Fibroblast of mammary gland (primary cell): ENCODE data around the gene PDE3B.

Experiments
- DNase-seq: peaks from one replicate; pipeline ENCODE4 v3.0.0-alpha.2; 2010; ENCODE audit warnings: low read depth
- H3K4me3 ChIP-seq: 2 replicates; pipeline ENCODE4 v1.5.1; 2011; ENCODE audit warnings: low read depth, mild to moderate bottlenecking, low read length, moderate library complexity; ENCODE audit not compliant: control insufficient read depth
- CTCF ChIP-seq: conservative IDR thresholded peaks from 2 replicates; pipeline ENCODE4 v1.5.1; 2011; ENCODE audit warnings: low read depth, low read length, inconsistent platforms; ENCODE audit not compliant: control insufficient read depth, insufficient read depth

Gene PDE3B

GRCh38 chr11:14617241-14618027, 26.2 kb upstream of the PDE3B start:
- no peak for DNase-seq
- no peak overlapping the region for H3K4me3 ChIP-seq

GRCh38 chr11:14618060-14618459, 25.5 kb upstream of the PDE3B start:
- no peak overlapping the region for H3K4me3 ChIP-seq
- no peak for DNase-seq
- TF ChIP-seq CTCF, result no peak

More at GRCh38 chr11:14617241-14618027, 26.2 kb upstream of the PDE3B start:
- TF ChIP-seq CTCF, result no peak

DNA sequence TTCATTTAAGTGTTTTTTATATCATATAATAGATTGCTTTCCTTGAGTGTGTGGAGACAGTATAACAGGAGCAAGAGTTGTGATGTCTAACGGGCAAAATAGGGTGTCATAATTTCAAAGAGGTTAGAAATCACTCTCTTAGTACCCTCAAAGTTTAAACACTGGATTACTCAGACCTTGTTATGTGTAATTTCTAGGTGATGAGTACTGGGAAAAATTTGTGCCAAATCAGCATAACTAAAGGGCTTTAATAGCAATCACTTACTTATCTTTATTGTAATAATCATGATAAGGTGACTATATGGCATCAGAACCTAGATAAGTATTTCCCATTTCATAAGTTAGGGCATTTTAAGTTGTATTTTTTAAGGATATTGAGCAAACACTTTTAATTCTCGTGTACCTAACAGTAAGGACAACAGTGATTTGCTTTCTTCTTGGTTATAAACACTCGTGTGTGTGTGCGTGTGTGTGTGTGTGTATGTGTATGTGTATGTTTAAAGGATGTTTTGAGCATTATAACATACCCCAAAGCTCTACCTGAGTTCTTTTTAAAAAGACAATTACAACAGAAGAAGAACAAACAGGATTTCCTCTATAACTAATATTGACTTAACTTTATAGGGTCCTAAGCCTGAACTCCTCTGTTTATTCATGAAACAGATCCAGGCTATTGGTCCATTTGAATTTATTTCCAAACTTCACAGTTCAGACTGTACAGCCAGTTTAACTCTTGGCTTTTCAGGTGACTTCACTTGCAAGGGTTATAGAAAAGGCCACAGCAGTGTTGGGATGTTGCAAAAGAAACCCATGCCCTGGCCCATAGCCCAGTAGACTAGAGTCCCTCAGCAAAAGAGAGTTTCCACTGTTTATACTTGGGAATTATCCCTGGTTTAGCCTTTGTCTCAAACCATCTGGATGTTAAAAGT, 23.7 kb upstream of the PDE3B start:
- TF ChIP-seq CTCF, result no peak
- DNase-seq, result no peak

GRCh38 chr11:14622223-14622954, 21.2 kb upstream of the PDE3B start:
- no peak overlapping the region for H3K4me3 ChIP-seq
- TF ChIP-seq CTCF, result no peak
- DNase-seq, result no peak

More for the DNA sequence above, 23.7 kb upstream of the PDE3B start:
- no peak overlapping the region for H3K4me3 ChIP-seq

GRCh38 chr11:14623036-14623435, 20.6 kb upstream of the PDE3B start:
- TF ChIP-seq CTCF, result no peak
- H3K4me3 ChIP-seq, result no peak overlapping the region
- no peak for DNase-seq

DNA sequence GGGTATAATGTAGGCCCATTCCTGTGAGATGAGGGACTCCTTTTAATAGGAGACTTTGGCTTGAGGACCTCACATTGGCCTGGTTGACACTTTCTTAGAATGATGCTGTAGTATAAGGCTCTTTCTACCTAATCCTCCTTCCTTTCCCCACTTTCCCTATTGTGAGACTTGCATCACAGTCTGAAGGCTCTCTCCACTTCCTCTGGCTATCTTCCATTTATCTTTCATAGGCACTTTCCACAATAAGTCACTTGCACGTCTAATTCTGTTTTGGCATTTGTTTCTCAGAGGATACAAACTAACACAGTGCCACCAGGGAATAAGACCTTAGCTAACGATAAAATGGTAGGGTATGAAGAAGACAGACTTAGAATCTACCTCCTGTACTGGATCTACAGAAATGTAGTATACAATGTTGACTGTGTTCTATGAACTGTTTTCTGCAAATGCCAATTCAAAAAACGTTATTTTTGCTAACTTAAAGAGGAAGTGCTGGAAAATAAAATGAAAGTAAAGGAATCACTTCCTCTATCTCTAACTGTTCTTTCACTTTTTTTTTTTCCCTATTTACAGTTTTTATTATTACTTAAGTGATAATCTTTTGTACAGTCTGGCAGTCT, 17.9 kb upstream of the PDE3B start:
- DNase-seq, result no peak
- H3K4me3 ChIP-seq, result no peak overlapping the region
- TF ChIP-seq CTCF, result no peak
